ENCODE results near the gene SPATS2L.
"Not testable (repeated sequence)": the region's sequence is repeated elsewhere in the genome, so short reads cannot be mapped to it uniquely, and the experiment has no call there.

Gene SPATS2L

GRCh38 chr2:200317975-200318374 lies 11.5 kb downstream of the SPATS2L start:
- in situ Hi-C loops (cut with MboI; ENCODE audit: low sequenced_read_pairs) = no loop called here

GRCh38 chr2:200318940-200319435 lies 12.5 kb downstream of the SPATS2L start:
- in situ Hi-C loops (cut with MboI; ENCODE audit: low sequenced_read_pairs) = no loop called here

DNA sequence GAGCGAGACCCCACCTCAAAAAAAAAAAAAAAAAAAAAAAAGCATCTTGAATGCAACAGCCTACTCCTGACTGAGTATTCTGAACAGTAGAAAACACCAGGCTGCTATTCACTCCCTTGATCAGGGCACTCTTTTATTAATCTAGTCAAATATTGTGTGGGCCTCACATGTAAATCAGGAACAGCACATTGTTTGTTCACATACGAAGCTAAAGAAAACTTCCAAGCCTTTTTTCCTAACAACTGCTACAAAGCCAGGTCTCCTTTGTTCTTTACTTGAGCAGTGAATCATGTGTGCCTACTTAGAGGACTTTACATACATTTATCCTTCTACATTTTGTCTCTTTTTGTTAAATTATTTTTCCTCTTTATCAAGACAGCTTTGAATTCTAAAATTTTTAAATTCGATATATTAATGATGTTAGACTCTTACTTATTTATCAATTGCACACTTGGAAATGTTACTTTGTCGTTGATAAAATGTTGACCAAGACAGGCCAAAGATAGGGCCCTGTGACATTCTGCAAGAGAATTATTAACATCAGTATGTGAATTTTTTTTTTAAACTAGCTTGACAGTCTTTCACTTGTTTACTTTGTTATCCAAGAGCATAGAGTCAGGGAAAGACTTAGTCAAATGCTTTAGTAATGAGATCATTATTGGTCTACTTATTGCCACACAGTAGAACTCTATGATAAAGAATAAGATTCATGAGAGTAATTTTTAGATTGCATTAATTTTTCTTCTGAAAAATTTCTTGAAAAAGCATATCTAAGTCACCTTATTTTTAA lies 13.2 kb downstream of the SPATS2L start:
- in situ Hi-C loops (cut with MboI; ENCODE audit: low sequenced_read_pairs) = no loop called here

DNA sequence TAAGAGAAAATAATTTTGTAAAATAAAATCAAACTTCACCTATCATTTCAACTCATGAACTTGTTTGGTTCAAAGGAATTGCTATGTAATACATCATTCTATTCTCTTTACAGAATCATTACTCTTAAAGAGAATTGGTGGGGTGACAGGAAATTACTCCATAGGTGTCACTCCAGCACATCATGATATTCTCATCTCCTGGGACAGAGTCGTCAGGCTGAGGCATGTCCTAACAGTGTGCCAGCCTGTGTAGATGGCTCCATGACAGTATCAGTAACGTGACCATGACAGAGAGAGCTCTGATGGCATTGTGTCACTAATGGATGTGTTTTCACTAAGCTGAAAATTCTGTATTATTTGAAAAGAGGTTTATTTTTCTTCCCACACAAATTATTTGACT lies 13.9 kb downstream of the SPATS2L start:
- in situ Hi-C loops (cut with MboI; ENCODE audit: low sequenced_read_pairs) = no loop called here

GRCh38 chr2:200320991-200321390 lies 14.5 kb downstream of the SPATS2L start:
- in situ Hi-C loops (cut with MboI; ENCODE audit: low sequenced_read_pairs) = no loop called here

DNA sequence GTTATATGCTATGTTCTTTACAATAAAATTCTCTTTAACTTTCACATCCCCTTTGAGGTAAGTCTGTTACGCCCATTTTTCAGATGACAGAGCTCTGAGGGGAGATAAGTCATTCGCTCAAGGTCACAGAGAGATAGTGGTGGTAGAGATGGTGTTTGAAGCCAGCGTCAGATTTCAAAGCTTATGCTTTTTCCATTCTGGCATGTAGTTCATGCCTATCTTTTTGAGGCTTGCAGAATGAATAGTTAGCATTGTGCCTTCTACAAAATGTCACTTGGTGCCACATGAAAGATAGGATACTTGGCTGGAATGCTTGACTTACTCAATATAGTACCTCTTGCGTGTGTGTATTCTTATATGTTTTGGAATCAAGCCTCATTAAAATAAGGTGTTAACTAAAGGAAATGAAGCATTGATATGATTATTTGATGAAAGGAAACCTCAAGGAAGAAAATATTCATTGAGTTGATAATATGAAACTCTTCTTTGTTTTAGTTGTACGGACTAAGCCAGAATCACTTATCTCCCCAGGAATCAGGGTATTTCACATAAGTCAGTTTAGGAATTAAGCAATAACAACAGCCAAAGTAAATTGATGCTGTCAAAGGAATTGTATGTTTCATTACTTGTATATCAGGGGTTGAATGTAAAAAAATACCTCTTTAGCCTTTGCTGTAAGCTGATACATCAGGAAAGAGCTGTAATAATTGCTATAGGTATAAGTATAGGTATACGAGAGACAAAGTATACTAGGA lies 15.5 kb downstream of the SPATS2L start:
- in situ Hi-C loops (cut with MboI; ENCODE audit: low sequenced_read_pairs) = no loop called here

GRCh38 chr2:200322607-200323006 lies 16.1 kb downstream of the SPATS2L start:
- in situ Hi-C loops (cut with MboI; ENCODE audit: low sequenced_read_pairs) = no loop called here

- in situ Hi-C loops (cut with MboI; ENCODE audit: low sequenced_read_pairs) = no loop called here
These were observed 17.9 kb downstream of the SPATS2L start for GRCh38 chr2:200324362-200324761.

GRCh38 chr2:200329384-200329783 lies 22.9 kb downstream of the SPATS2L start:
- in situ Hi-C loops (cut with MboI; ENCODE audit: low sequenced_read_pairs) = no loop called here

DNA sequence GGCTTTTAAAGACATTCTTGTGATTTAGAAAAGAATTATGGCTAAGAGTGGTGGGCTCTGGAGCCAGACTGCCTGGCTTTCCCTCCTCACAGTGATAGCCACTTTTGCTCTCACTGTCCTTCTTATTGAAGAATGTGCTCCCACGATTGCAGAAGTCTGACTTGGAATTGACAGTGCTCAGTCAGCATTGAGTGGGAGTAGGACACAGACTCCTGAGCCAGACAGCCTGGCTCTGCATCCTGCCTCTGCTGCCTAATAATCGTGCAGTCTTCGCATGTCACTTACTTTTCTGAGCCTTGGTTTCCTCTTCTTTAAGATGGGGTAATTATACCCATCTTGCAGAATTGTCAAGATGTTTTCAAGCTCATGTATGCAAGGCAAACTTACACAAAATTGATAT lies 23.3 kb downstream of the SPATS2L start:
- in situ Hi-C loops (cut with MboI; ENCODE audit: low sequenced_read_pairs) = no loop called here

DNA sequence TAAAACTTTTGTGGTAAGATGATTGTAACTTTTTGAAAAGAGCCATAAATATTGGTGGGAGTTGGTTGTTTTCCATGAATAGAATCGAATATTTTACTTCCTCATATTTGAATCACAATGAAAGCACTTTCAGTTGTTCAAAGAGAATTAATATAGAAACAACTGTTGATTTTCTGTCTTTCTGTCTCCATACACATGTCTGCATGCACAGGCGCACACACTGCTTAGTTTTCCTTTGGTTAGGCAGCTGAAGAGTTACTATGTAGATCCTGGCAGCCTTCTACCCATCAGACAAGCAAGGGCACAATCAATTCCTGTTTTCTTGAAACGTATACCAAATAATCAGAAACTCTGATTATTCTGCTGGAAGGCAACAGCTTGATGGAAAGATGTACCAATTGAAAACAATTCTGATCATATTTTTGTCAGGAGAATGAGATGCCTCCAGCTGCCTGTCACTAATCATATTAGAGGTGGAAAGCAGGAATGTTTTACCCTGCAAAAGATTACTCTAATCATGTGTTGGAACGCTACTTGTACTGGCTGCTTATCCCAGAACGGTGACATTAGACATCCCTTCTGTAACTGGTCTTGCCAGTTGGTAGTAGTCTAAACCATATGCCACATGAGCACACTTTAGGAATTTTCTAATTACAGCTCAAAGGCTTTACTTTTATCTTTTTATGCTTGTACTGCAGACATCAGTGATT lies 24.0 kb downstream of the SPATS2L start:
- in situ Hi-C loops (cut with MboI; ENCODE audit: low sequenced_read_pairs) = no loop called here

DNA sequence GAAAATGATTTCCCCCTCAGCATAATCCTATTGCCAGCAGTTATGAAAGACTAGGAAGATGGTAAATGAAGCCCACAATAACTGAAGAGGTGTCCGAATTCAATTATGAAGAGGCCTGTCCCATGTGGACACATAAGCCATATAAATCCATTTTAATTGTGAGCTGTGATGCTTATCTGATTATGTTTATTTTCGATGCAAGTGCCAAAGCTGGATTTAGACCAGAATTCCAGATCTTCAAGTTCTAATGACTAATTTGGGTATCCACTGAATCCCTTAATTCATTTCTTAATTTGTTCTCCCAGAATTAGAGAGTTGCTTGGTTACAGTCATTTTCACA lies 24.5 kb downstream of the SPATS2L start:
- in situ Hi-C loops (cut with MboI; ENCODE audit: low sequenced_read_pairs) = no loop called here

DNA sequence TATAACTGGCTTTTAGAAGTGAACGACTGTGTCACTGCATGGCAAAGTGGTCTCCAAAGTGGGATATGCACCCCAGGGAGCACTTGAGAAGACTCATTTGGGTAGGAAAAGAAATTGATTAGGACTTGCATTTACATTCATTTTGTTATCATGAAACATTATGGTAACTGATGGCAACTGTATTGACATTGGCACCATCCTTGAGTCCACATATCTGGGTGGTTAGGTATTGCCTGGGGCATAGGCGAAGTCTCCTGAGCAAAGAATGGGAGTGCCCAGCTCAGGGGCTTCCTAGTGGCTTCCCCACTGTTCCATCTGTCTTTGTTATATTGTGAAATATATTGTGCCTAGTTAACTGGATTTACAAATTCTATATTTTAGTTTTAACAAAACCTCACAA lies 29.2 kb downstream of the SPATS2L start:
- in situ Hi-C loops (cut with MboI; ENCODE audit: low sequenced_read_pairs) = no loop called here

DNA sequence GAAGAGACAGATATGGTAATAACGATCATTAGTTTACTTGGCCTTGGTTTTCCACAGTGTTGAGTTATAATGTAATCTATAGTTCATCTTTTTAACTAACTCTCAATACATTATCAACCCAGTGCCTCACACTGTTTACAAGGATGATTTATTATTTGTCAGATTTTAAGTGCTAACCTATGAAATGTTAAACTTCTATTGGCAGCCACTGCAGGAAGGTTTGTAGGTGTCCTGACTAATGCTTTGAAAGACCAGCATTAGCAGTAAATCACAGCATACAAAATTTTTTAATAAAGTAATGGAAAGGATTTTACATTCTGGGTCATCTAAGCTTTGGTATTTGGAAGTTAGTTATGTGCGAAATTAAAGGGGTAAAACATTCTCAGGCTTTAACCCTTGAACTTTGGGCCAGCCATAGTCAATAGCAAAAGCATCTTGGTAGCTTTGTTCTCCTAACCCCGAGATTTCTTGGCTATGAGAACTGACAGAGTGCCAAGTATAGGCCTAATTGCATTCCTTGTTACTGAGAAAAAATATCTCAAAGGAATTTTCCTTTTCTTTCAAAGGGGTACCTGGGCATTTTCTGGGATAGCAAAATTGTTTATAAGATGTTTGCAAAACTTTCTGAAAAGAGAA lies 30.6 kb downstream of the SPATS2L start:
- in situ Hi-C loops (cut with MboI; ENCODE audit: low sequenced_read_pairs) = no loop called here

DNA sequence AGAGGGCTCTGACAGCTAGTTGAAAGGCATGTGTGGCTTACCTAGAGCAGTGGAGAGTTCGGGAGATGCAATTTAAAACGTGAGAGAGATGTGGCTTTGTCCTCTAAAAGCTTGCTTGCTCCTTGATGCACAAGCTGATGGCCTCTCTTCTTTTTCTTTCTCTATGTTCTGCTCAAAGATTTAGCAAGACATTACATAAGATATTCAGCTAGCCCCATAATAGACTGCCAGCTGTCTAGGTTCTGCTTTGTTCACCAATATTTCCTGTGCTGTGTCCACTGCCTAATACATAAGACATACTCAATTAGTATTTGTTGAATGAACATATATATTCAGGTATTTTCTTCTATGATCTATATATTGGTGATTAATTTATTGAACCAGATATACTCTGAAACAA lies 31.1 kb downstream of the SPATS2L start:
- in situ Hi-C loops (cut with MboI; ENCODE audit: low sequenced_read_pairs) = no loop called here

DNA sequence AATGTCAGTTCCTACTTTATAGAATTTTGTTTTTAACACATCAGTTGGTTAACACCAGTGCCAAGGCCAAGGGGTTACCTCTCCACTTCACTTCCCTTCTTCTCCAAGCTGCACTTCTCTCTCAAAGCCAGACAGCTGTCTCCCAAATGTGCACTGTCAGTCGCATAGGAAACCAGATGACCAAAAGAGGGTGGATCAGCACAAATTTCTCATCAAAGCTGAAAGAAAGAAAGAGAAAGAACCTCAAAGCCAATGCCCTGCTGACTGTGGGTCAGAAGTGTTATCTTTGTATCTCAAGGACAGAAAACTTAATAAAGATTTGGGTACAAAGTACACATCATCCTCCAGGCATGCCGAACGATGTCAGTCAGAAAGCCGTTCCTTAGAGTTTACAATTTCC lies 32.2 kb downstream of the SPATS2L start:
- in situ Hi-C loops (cut with MboI; ENCODE audit: low sequenced_read_pairs) = no loop called here

GRCh38 chr2:200340508-200341224 lies 34.2 kb downstream of the SPATS2L start:
- in situ Hi-C loops (cut with MboI; ENCODE audit: low sequenced_read_pairs) = no loop called here

GRCh38 chr2:200341376-200341775 lies 34.9 kb downstream of the SPATS2L start:
- in situ Hi-C loops (cut with MboI; ENCODE audit: low sequenced_read_pairs) = no loop called here

DNA sequence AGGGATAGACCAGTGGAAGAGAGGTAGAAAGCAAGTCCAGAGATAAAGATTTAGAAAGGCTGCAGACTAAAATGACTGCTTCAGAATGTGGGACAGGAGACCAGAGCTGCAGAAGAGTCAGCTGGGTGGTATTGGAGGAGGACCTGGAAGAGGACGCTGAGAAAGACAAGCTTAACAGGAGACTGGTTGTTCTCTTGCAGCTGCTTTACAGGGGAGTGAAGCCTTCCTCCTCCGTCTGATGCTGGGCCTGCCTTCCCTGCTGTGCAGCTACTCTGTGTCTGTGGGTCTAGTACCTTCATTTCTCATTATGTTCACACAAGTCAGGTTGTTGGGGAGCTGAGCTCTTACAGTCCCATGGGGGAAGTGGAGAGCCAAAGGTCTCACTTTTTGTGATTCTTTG lies 35.7 kb downstream of the SPATS2L start:
- in situ Hi-C loops (cut with MboI; ENCODE audit: low sequenced_read_pairs) = no loop called here

GRCh38 chr2:200342654-200343053 lies 36.2 kb downstream of the SPATS2L start:
- in situ Hi-C loops (cut with MboI; ENCODE audit: low sequenced_read_pairs) = no loop called here

DNA sequence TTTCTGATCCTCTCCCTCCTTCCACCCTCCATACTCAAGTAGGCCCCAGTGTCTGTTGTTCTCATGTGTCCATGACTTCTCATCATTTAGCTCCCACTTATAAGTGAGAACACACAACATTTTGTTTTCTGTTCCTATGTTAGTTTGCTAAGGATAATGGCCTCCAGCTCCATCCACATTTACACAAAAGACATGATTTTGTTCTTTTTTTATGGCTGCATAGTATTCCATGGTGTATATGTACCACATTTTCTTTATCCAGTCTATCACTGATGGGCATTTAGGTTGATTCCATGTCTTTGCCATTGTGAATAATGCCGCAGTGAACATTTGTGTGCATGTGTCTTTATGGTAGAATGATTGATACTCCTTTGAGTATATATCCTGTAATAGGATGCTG lies 37.7 kb downstream of the SPATS2L start:
- in situ Hi-C loops (cut with MboI; ENCODE audit: low sequenced_read_pairs) = not testable (repeated sequence)
